ENCODE results near the gene TPX2.

The TPX2 gene

GRCh38 chr20:31836853-31837608 is 97.9 kb downstream of the TPX2 start:
- DNase-seq = no peak

- DNase-seq = no peak
These were observed 98.9 kb downstream of the TPX2 start for GRCh38 chr20:31837896-31838397.

GRCh38 chr20:31838646-31839292 is 99.7 kb downstream of the TPX2 start:
- no peak for DNase-seq

GRCh38 chr20:31839782-31840487 is 100.8 kb downstream of the TPX2 start:
- no peak for DNase-seq

- DNase-seq = no peak
These were observed 102.1 kb downstream of the TPX2 start for GRCh38 chr20:31840906-31841816.

- DNase-seq = no peak
These were observed 102.8 kb downstream of the TPX2 start for GRCh38 chr20:31841928-31842327.

GRCh38 chr20:31842471-31843157 is 103.5 kb downstream of the TPX2 start:
- no peak for DNase-seq

- no peak for DNase-seq
These were observed 104.2 kb downstream of the TPX2 start for GRCh38 chr20:31843288-31843687.

GRCh38 chr20:31843881-31844280 is 104.8 kb downstream of the TPX2 start:
- no peak for DNase-seq

GRCh38 chr20:31844737-31845299 is 105.7 kb downstream of the TPX2 start:
- no peak for DNase-seq

- DNase-seq = no peak
These were observed 106.3 kb downstream of the TPX2 start, which contains the start of gene FOXS1 for GRCh38 chr20:31845300-31845863. Gene FOXS1, minus strand, starts transcription at chr20:31845604. Its CDS starts 62 bp downstream, at chr20:31845542.

- no peak for DNase-seq
These were observed 107.7 kb downstream of the TPX2 start for GRCh38 chr20:31846793-31847138.

GRCh38 chr20:31848088-31848999 is 109.3 kb downstream of the TPX2 start:
- DNase-seq = no peak

GRCh38 chr20:31849306-31849930 is 110.3 kb downstream of the TPX2 start:
- DNase-seq = no peak

Measured in activated gamma-delta T cell (primary cell).